Keratinocyte (primary cell): Measurements from ENCODE around the gene POLR2B. TPM values are rescaled to one million over a fixed set of nuclear protein-coding genes. Genes with fewer than 3 reads are reported as not detected.

Experiments used
- DNase-seq: peaks from one replicate; pipeline ENCODE4 v3.0.0-alpha.2; 2011; ENCODE audit warnings: low read depth, missing footprints, low spot score
- FAIRE-seq: peaks from 2 replicates; lab custom pipeline; 2011; peaks lifted over from hg19 to GRCh38; lab: Jason Lieb, UNC
- H2AFZ ChIP-seq: 2 replicates; pipeline ENCODE4 v1.6.0; 2012; ENCODE audit warnings: low read length, control low read depth, inconsistent platforms; ENCODE audit not compliant: control insufficient read depth
- H3K27ac ChIP-seq: 2 replicates; pipeline ENCODE4 v1.5.1; 2011; ENCODE audit warnings: low read length; ENCODE audit not compliant: control insufficient read depth, insufficient read depth
- H3K27me3 ChIP-seq: 3 replicates; pipeline ENCODE4 v1.6.0; 2011; ENCODE audit warnings: low read length; ENCODE audit not compliant: control insufficient read depth, insufficient read depth; ENCODE audit errors: extremely low read depth
- H3K36me3 ChIP-seq, 2 experiments: 2 replicates in 1 of 2; 3 replicates in 1 of 2; pipeline ENCODE4 v1.5.1; 2011; ENCODE audit warnings: low read length in 2 of 2, mild to moderate bottlenecking in 1 of 2; ENCODE audit not compliant: control insufficient read depth in 2 of 2, insufficient read depth in 2 of 2; ENCODE audit errors: extremely low read depth in 1 of 2
- H3K4me1 ChIP-seq: 3 replicates; pipeline ENCODE4 v1.5.1; 2011; ENCODE audit warnings: low read length; ENCODE audit not compliant: control insufficient read depth, insufficient read depth; ENCODE audit errors: extremely low read depth
- H3K4me2 ChIP-seq: 3 replicates; pipeline ENCODE4 v1.6.0; 2011; ENCODE audit warnings: low read depth, low read length; ENCODE audit not compliant: control insufficient read depth, insufficient read depth; ENCODE audit errors: extremely low read depth
- H3K4me3 ChIP-seq, 3 experiments: fragments of 200-600 bp in 1 of 3; sonication (generic) in 1 of 3; 2 replicates in 2 of 3; 3 replicates in 1 of 3; pipeline ENCODE4 v1.5.1; 2011 to 2016; ENCODE audit warnings: low read length in 3 of 3, mild to moderate bottlenecking in 3 of 3, control low read depth in 2 of 3, inconsistent platforms in 1 of 3, low read depth in 1 of 3, mixed read lengths in 1 of 3, mixed run types in 1 of 3, moderate library complexity in 1 of 3; ENCODE audit not compliant: control insufficient read depth in 2 of 3, insufficient read depth in 2 of 3; ENCODE audit errors: extremely low read depth in 1 of 3
- H3K79me2 ChIP-seq: 2 replicates; pipeline ENCODE4 v1.6.0; 2012; ENCODE audit warnings: low read length; ENCODE audit not compliant: control insufficient read depth, insufficient read depth
- H3K9ac ChIP-seq: 3 replicates; pipeline ENCODE4 v1.6.0; 2011; ENCODE audit warnings: low read length; ENCODE audit not compliant: control insufficient read depth, insufficient read depth; ENCODE audit errors: extremely low read depth
- H3K9me1 ChIP-seq: 3 replicates; pipeline ENCODE4 v1.6.0; 2011; ENCODE audit warnings: low read length; ENCODE audit not compliant: control insufficient read depth, insufficient read depth; ENCODE audit errors: extremely low read depth
- H3K9me3 ChIP-seq: 2 replicates; pipeline ENCODE4 v1.5.1; 2012; ENCODE audit warnings: low read depth, low read length; ENCODE audit not compliant: control insufficient read depth
- H4K20me1 ChIP-seq: 3 replicates; pipeline ENCODE4 v1.6.0; 2011; ENCODE audit warnings: low read length; ENCODE audit not compliant: control insufficient read depth, insufficient read depth; ENCODE audit errors: extremely low read depth
- EZH2 ChIP-seq: IDR thresholded peaks from one replicate; pipeline ENCODE4 v1.6.1; 2012; ENCODE audit warnings: inconsistent platforms, mild to moderate bottlenecking, low read length, moderate library complexity
- dilution Hi-C: fragments of 300-500 bp; cut with MboI; formaldehyde crosslinking; loops from one replicate; pipeline ENCODE4 v1.7.0; 2020; ENCODE audit warnings: low sequenced_read_pairs; ENCODE audit not compliant: extremely low pct_ligation_motif_present
- polyA plus RNA-seq, 5 experiments: library from polyadenylated mRNA; depleted of rRNA in 3 of 5; stranded (reverse) in 3 of 5; stranded (forward) in 1 of 5; unstranded in 1 of 5; fragments of >200 nt; gene quantifications; 1 replicate in 1 of 5; 2 replicates in 3 of 5; 3 replicates in 1 of 5; pipeline versions ENCODE4 v1.2.1 to v1.2.3, GENCODE V29; 2011 to 2012; ENCODE audit warnings: missing spikeins in 2 of 5, low read depth in 1 of 5, low replicate concordance in 1 of 5
- TF ChIP-seq, protein P1 (sequence below), 3 experiments: IDR thresholded peaks in 1 of 3; conservative IDR thresholded peaks in 1 of 3; optimal IDR thresholded peaks in 1 of 3; 2 replicates in 2 of 3; 3 replicates in 1 of 3; pipeline versions ENCODE3 to v1.5.1; 2011; ENCODE audit warnings: low read length in 3 of 3, mild to moderate bottlenecking in 3 of 3, moderate library complexity in 2 of 3, control low read depth in 1 of 3, inconsistent platforms in 1 of 3; ENCODE audit not compliant: insufficient read depth in 2 of 3; ENCODE audit errors: extremely low read depth in 1 of 3

Gene POLR2B
- polyA plus RNA-seq, 1 donor (not counting 4 experiments of a cell fraction or from before 2014, with no cell fraction given), result 153 TPM

DNA sequence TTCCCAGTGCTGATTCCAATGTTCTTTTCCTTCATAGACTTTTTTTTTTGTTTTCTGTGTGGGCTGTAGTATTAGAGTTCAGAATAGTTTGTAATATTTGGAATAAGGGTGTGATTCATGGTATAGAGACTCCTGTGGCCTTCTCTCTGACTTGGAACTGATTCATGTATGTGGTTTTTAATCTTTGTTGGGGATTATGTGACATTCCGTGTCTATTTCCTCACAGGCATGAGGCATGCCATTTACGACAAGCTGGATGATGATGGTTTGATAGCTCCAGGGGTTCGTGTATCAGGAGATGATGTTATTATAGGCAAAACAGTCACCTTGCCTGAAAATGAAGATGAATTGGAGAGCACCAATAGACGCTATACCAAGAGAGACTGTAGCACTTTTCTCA lies 44.4 kb downstream of the POLR2B start:
- Histone ChIP-seq H3K9me3 (no peaks in the 10 kb centered on the region), H3K9ac (no peak overlapping the region), H4K20me1 (no peaks in the 10 kb centered on the region), H3K79me2 (peaks cover 3% of the 10 kb centered on the region), H3K36me3 (peaks cover 21 to 35% of the 10 kb centered on the region in 2 experiments), H3K4me1 (peaks cover 23% of the 10 kb centered on the region), H3K9me1 (no peaks in the 10 kb centered on the region), H3K4me3 (no peak overlapping the region), H3K27ac (peak overlapping the region; percentile 50), H2AFZ (no peak overlapping the region), H3K4me2 (no peak overlapping the region), H3K27me3 (no peaks in the 10 kb centered on the region)
- TF ChIP-seq, protein P1, sequence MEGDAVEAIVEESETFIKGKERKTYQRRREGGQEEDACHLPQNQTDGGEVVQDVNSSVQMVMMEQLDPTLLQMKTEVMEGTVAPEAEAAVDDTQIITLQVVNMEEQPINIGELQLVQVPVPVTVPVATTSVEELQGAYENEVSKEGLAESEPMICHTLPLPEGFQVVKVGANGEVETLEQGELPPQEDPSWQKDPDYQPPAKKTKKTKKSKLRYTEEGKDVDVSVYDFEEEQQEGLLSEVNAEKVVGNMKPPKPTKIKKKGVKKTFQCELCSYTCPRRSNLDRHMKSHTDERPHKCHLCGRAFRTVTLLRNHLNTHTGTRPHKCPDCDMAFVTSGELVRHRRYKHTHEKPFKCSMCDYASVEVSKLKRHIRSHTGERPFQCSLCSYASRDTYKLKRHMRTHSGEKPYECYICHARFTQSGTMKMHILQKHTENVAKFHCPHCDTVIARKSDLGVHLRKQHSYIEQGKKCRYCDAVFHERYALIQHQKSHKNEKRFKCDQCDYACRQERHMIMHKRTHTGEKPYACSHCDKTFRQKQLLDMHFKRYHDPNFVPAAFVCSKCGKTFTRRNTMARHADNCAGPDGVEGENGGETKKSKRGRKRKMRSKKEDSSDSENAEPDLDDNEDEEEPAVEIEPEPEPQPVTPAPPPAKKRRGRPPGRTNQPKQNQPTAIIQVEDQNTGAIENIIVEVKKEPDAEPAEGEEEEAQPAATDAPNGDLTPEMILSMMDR (optimal IDR thresholded peaks at IDR 0.05 in 1 of 3, IDR thresholded peaks at IDR 0.05 in 1 of 3, conservative IDR thresholded peaks at IDR 0.05 in 1 of 3; ENCODE audit: extremely low read depth in 1 of 3, insufficient read depth in 2 of 3, low read length in 3 of 3), result no peak
- TF ChIP-seq EZH2, result no peak
- peak; percentile 84 for FAIRE-seq
- dilution Hi-C loops, result no loop called here
- DNase-seq, result peak; percentile 52

DNA sequence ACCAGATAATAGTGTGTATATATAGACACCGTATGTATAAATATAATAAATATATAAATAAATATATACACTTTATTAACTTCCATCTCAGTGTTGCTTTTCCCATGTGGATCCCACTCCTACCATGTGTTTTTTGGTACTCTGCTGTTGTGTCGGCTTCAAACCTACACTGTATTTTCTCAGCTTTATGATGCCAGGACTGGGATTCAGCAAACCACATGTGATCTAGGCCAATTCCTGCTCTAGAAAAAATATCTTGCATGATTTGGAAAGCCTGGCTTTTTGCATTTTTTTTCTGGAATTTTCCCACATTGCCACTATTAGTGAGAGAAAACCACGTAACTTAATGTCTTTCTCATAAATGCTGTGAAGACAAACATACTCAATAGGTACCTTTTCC lies 55.8 kb downstream of the POLR2B start:
- dilution Hi-C loops, result no loop called here
- no peak overlapping the region for H3K9ac ChIP-seq
- H3K4me1 ChIP-seq, result no peaks in the 10 kb centered on the region
- H3K79me2 ChIP-seq, result no peaks in the 10 kb centered on the region
- H3K27ac ChIP-seq, result no peak overlapping the region
- no peaks in the 10 kb centered on the region for H3K9me3 ChIP-seq
- H3K36me3 ChIP-seq, result peaks cover 12 to 24% of the 10 kb centered on the region in 2 experiments
- no peak overlapping the region for H3K4me3 ChIP-seq
- FAIRE-seq, result no peak
- no peak for DNase-seq
- no peak overlapping the region for H3K4me2 ChIP-seq
- H3K9me1 ChIP-seq, result no peaks in the 10 kb centered on the region
- no peaks in the 10 kb centered on the region for H3K27me3 ChIP-seq
- H2AFZ ChIP-seq, result no peak overlapping the region
- H4K20me1 ChIP-seq, result no peaks in the 10 kb centered on the region
- TF ChIP-seq EZH2, result no peak

DNA sequence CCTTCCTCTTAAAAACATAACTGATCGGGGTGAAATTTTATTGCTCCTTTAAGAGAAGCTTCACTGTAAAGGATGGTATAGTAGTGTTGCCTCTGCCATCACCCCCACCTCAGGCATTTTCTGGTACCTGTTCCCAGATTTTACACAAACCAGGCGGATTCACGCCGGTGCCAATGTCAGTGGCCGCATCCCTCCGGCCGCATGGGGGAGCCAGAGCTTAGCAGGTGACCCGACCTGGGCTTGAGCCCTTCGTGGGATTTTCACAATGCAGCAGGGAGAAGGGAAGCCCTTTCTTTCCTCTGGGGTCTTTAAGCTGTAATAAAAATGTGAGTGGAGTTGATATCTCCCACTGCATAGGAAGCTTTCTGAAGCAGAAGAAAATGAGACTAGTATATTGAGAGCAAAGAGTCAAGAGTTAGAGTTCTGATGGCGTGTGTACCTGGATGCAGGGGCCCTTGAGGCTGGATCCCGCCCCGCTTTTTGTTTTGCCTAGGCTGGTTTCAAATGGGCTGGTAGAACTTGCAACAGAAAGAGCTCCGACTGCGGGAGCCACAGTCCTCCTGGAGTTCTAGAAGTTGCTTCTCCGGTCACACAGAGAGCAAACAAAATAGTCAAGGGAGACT lies 59.4 kb downstream of the POLR2B start:
- no peaks in the 10 kb centered on the region for H3K9me1 ChIP-seq
- H3K4me1 ChIP-seq, result no peaks in the 10 kb centered on the region
- H3K4me2 ChIP-seq, result no peak overlapping the region
- FAIRE-seq (peak; percentile 41), DNase-seq (no peak)
- no peak overlapping the region for H3K9ac ChIP-seq
- no peak overlapping the region for H3K27ac ChIP-seq
- no peak overlapping the region for H2AFZ ChIP-seq
- no peaks in the 10 kb centered on the region for H3K27me3 ChIP-seq
- dilution Hi-C loops, result no loop called here
- H3K36me3 ChIP-seq, result peaks cover 5 to 25% of the 10 kb centered on the region in 2 experiments
- TF ChIP-seq, protein P1 (optimal IDR thresholded peaks at IDR 0.05 in 1 of 3, IDR thresholded peaks at IDR 0.05 in 1 of 3, conservative IDR thresholded peaks at IDR 0.05 in 1 of 3; ENCODE audit: extremely low read depth in 1 of 3, insufficient read depth in 2 of 3, low read length in 3 of 3), result peak; percentile 86 to 95 (median 92)
- no peak for TF ChIP-seq EZH2
- no peaks in the 10 kb centered on the region for H3K79me2 ChIP-seq
- H4K20me1 ChIP-seq, result no peaks in the 10 kb centered on the region
- no peak overlapping the region for H3K4me3 ChIP-seq
- no peaks in the 10 kb centered on the region for H3K9me3 ChIP-seq
